Gastroesophageal sphincter (tissue), 4 donors: ENCODE measurements around the gene STN1. TPM values are rescaled to one million over a fixed set of nuclear protein-coding genes. Genes with fewer than 3 reads are reported as not detected.

ENCODE experiments used
- ATAC-seq: fragments of 150-250 bp; one replicate; pipeline ENCODE4 v1.9.1; 2016; ENCODE audit warnings: mild to moderate bottlenecking, moderate library complexity
- H3K27ac ChIP-seq, 4 donors: fragments of 200-600 bp; sonication (generic) in 3 of 4; 1 replicate in 3 of 4; 2 replicates in 1 of 4; pipeline ENCODE4 v1.5.1; 2016 to 2019
- H3K27me3 ChIP-seq: fragments of 200-600 bp; sonication (generic); one replicate; pipeline ENCODE4 v1.5.1; 2019
- H3K36me3 ChIP-seq, 2 donors: fragments of 200-600 bp; sonication (generic); one replicate each; pipeline ENCODE4 v1.5.1; 2019; ENCODE audit warnings: control low read depth in 1 of 2
- H3K4me1 ChIP-seq, 3 donors: fragments of 200-600 bp; sonication (generic); 1 replicate in 2 of 3; 2 replicates in 1 of 3; pipeline ENCODE4 v1.5.1; 2016 to 2019; ENCODE audit warnings: control low read depth in 2 of 3
- H3K4me3 ChIP-seq, 2 donors: fragments of 200-600 bp; sonication (generic); one replicate each; pipeline ENCODE4 v1.5.1; 2019; ENCODE audit warnings: mild to moderate bottlenecking in 1 of 2, moderate library complexity in 1 of 2
- H3K9me3 ChIP-seq, 3 donors: fragments of 200-600 bp; sonication (generic); one replicate each; pipeline ENCODE4 v1.5.1; 2017 to 2019; ENCODE audit warnings: control low read depth in 2 of 3
- EP300 ChIP-seq: sonication (generic); formaldehyde crosslinking; IDR thresholded peaks from one replicate; pipeline ENCODE4 v1.6.1; 2017; ENCODE audit warnings: antibody characterized with exemption, mild to moderate bottlenecking
- POLR2A ChIP-seq, 2 donors: fragments of 450-650 bp; IDR thresholded peaks; one replicate each; pipeline ENCODE4 v1.6.1; 2017; ENCODE audit warnings: antibody characterized with exemption in 2 of 2, mild to moderate bottlenecking in 2 of 2, moderate library complexity in 1 of 2
- POLR2AphosphoS5 ChIP-seq: sonication (generic); formaldehyde crosslinking; IDR thresholded peaks from one replicate; pipeline ENCODE4 v1.6.1; 2017; ENCODE audit warnings: antibody characterized with exemption
- WGBS, 2 donors: methylation state at CpG; one replicate each; pipeline ENCODE4 v1.1.5; 2018; ENCODE audit warnings: low coverage in 1 of 2; 5-methylcytosine and 5-hydroxymethylcytosine counted together
- total RNA-seq, 4 donors: library from RNA; depleted of rRNA; stranded (reverse); fragments of >200 nt; gene quantifications; one replicate each; pipeline ENCODE4 v1.1.0, GENCODE V29; 2016
- TF ChIP-seq, protein P1 (sequence below), 4 experiments: fragments of 200-600 bp in 2 of 4; fragments of 450-650 bp in 2 of 4; sonication (generic) in 1 of 4; IDR thresholded peaks; one replicate each; pipeline ENCODE4 v1.5.1; 2017 to 2019; ENCODE audit warnings: antibody characterized with exemption in 4 of 4, mild to moderate bottlenecking in 2 of 4, moderate library complexity in 2 of 4

The STN1 gene
- total RNA-seq, 4 donors from 2014 or later: 17.1 to 31.6 (median 29.6) TPM

DNA sequence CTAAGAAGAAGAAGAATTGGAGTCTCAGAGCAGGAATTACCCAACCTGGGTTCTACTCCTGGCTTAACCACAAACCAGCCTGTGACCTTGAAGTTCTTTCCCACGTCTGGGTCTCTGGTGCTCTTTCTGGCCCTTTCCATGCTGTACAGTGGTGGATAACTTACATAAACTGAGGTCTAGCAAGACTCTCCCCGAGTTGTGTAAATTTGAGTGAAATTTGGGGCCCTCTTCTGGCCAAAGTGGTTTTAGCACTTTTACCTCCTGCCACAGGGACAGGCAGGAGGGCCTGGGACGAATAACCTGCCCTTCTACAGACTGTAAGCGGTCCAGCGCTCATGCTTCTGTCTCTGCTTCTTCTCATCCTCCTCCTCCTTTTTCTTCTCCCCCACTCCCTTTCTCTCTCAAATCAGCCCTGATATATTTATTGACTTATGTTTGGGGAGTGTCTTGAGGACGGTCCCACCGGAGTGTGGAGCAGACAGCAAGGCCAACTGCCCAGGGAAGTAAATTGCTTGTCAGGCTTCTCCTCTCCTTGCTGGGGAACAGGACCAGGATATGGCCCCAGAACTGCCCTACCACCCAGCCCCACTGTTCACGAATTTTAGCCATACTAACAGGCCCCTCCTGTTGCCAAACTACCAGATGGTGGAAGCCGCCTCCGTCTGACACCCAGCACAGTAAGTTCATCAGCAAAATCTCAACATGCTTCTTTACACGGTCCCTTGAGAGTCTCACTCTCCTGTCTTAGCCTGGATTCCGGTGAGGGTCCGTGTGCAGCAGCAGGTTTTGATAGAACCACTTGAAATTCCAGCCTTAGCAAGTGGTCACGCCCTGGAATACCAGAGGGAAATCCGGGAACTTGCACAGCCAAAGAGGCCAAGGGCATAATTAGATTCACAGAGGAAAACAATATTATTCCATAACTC, 58.6 kb downstream of the STN1 start:
- TF ChIP-seq POLR2AphosphoS5 (no peak), EP300 (no peak), POLR2A (IDR thresholded peaks at IDR 0.05) (no peak)
- TF ChIP-seq, protein P1, sequence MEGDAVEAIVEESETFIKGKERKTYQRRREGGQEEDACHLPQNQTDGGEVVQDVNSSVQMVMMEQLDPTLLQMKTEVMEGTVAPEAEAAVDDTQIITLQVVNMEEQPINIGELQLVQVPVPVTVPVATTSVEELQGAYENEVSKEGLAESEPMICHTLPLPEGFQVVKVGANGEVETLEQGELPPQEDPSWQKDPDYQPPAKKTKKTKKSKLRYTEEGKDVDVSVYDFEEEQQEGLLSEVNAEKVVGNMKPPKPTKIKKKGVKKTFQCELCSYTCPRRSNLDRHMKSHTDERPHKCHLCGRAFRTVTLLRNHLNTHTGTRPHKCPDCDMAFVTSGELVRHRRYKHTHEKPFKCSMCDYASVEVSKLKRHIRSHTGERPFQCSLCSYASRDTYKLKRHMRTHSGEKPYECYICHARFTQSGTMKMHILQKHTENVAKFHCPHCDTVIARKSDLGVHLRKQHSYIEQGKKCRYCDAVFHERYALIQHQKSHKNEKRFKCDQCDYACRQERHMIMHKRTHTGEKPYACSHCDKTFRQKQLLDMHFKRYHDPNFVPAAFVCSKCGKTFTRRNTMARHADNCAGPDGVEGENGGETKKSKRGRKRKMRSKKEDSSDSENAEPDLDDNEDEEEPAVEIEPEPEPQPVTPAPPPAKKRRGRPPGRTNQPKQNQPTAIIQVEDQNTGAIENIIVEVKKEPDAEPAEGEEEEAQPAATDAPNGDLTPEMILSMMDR (IDR thresholded peaks at IDR 0.05): peak; percentile 69 to 85 (median 76)
- 55 to 57% methylated on average over 6 to 13 of the region's 15 CpGs for WGBS, 2 donors
- ATAC-seq: peak; percentile 50
- H3K4me3 ChIP-seq: no peak overlapping the region
- H3K9me3 ChIP-seq: peaks cover 0 to 1% (median 0%) of the 10 kb centered on the region in 3 donors
- H3K36me3 ChIP-seq: no peaks in the 10 kb centered on the region
- H3K4me1 ChIP-seq: peaks cover 0 to 25% (median 12%) of the 10 kb centered on the region in 3 donors
- no peak overlapping the region for H3K27ac ChIP-seq
- H3K27me3 ChIP-seq: no peaks in the 10 kb centered on the region

DNA sequence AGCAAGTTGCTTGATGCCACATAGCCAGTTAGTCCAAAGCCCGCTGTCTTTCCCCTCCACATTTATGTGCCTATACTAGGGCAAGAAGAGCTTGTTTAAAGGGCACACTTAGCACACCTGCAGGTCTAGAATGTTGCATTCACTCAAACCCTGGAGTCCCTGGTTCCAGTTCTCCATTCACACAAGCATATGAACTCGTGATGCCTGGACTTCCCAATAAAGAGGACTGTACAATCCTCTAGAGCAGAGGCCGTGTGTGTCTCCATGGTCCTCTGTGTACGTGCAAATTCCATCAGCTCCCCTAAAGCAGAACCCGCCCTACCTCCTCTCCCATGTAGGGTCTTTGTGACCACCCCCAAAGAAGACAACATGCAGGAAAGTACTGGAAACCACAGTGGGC, 59.6 kb downstream of the STN1 start:
- no peak for ATAC-seq
- Histone ChIP-seq H3K4me1 (peaks cover 0 to 36% (median 21%) of the 10 kb centered on the region in 3 donors), H3K4me3 (no peak overlapping the region), H3K9me3 (no peaks in the 10 kb centered on the region), H3K36me3 (no peaks in the 10 kb centered on the region), H3K27me3 (no peaks in the 10 kb centered on the region), H3K27ac (no peak overlapping the region)
- TF ChIP-seq POLR2AphosphoS5 (no peak), EP300 (no peak), POLR2A (IDR thresholded peaks at IDR 0.05) (no peak)
- TF ChIP-seq, protein P1 (IDR thresholded peaks at IDR 0.05): no peak
- WGBS, 2 donors: 29 to 100% methylated on average over 1 of the region's 5 CpGs

DNA sequence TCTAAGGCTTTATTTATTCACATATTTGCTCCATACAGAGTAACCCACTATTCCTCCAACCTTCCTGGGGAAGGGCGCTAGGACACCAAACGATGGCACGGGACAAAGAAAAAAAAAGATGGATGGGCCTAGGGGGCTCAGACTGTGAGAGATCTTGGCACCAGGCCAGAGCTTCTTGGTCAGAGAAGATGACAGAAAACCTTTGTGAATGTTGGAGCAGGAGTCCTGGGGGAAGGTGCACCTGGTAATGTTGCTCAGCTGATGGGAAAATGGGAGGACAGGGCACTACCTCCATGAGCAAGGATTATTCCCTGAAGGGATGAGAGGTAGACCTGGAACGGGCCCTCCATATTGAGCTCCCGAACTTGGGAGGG, 61.2 kb downstream of the STN1 start:
- H3K36me3 ChIP-seq: no peaks in the 10 kb centered on the region
- ATAC-seq: no peak
- TF ChIP-seq POLR2AphosphoS5: no peak
- H3K27me3 ChIP-seq: no peaks in the 10 kb centered on the region
- peaks cover 0 to 51% (median 29%) of the 10 kb centered on the region in 3 donors for H3K4me1 ChIP-seq
- peak overlapping the region in 1 of 4 donors; percentile 87 for H3K27ac ChIP-seq
- H3K9me3 ChIP-seq: no peaks in the 10 kb centered on the region
- 80 to 92% methylated on average over 1 to 4 of the region's 5 CpGs for WGBS, 2 donors
- H3K4me3 ChIP-seq: no peak overlapping the region

DNA sequence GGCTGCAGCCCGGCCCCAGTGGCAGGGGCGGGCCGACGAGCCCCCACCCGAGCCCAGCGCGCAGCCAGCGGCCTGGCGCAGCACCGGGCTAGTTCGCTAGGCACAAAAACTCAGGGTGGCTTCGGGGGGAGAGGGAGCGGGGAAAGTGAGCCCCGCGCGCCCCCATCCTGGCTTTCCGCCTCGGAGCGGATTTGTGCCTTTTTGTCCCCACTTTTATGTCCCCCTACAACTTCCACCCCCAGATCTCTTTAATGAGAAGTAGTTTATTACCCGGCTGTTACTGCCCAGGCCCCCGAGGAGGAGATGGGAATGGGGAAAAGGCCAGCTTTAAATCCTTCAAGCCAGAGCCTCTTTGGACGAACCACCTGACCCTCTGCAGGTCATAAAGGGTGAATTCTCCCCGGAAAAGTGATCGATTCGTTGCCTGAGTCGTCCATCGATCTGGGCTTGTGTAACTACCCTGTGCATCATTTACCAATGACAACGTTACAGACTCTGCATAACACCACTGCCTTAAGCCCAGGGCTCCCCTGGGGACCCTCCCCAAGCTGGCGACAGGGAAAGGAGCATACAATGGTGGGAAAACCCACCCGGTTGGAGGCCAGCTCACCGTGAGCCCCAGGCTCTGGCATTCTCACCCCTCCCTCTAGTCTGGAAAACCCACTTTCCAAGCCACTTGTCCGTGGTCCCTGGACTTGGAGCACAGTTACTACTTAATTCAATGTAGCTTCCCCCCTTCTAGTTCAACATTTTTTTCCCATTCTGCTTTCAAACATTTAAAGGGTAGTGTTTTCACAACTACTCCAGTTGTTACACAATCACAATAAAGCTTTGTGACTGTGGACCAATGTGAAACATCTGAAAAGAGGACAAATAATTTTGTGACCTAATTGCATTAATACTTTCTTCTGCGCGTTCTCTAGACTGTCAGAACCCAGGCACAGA, 61.9 kb downstream of the STN1 start:
- no peak for ATAC-seq
- Histone ChIP-seq H3K9me3 (no peaks in the 10 kb centered on the region), H3K27ac (peak overlapping the region in 3 of 4 donors; percentile 76 to 87 (median 85)), H3K27me3 (no peaks in the 10 kb centered on the region), H3K4me1 (peaks cover 0 to 58% (median 36%) of the 10 kb centered on the region in 3 donors), H3K4me3 (peak overlapping the region; percentile 37 to 69), H3K36me3 (no peaks in the 10 kb centered on the region)
- WGBS, 2 donors: 24 to 36% methylated on average over 10 to 15 of the region's 34 CpGs
- TF ChIP-seq EP300 (no peak), POLR2AphosphoS5 (no peak), POLR2A (IDR thresholded peaks at IDR 0.05) (no peak)
- TF ChIP-seq, protein P1 (IDR thresholded peaks at IDR 0.05): no peak

DNA sequence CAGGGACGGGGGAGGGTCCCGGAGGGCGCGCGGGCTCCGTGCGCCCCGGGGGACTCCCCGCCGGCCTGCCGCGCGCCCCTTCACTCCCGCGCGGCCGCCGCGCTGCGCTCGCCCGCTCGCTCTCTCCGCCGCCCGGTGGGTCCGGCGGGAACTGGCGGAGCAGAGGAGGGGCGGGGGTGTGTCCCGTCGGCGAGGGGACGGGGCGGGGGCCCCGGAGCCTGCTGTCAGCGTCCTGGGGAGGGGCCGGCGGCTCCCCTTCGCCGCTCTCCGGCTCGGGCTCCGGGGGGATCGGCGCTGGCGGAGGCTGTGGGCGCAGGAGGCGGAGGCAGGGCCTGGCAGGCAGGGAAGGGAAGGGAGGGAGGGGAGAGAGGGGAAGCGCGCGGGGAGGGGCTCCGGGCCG, 62.6 kb downstream of the STN1 start, which contains the start of gene SH3PXD2A:
Gene SH3PXD2A, minus strand, starts transcription at position 153 of the 400 bp plus-strand sequence. CDS start 310 bp downstream, outside the sequence.
- TF ChIP-seq POLR2A (IDR thresholded peaks at IDR 0.05) (peak in 1 of 2 donors; percentile 22), EP300 (no peak)
- TF ChIP-seq, protein P1 (IDR thresholded peaks at IDR 0.05): peak in 2 of 4 experiments; percentile 37 to 38
- Histone ChIP-seq H3K9me3 (no peaks in the 10 kb centered on the region), H3K4me1 (peaks cover 0 to 65% (median 43%) of the 10 kb centered on the region in 3 donors), H3K36me3 (no peaks in the 10 kb centered on the region), H3K27me3 (no peaks in the 10 kb centered on the region), H3K4me3 (peak within 1 kb of the TSS; percentile 37 to 69), H3K27ac (peak within 1 kb of the TSS in 3 of 4 donors; percentile 76 to 87 (median 85))
- no CpG with 5 or more reads among the region's 54 CpGs for WGBS, 2 donors
- peak; percentile 23 for ATAC-seq
